ENCODE measurements around the gene LYZL4.

LYZL4 gene

DNA sequence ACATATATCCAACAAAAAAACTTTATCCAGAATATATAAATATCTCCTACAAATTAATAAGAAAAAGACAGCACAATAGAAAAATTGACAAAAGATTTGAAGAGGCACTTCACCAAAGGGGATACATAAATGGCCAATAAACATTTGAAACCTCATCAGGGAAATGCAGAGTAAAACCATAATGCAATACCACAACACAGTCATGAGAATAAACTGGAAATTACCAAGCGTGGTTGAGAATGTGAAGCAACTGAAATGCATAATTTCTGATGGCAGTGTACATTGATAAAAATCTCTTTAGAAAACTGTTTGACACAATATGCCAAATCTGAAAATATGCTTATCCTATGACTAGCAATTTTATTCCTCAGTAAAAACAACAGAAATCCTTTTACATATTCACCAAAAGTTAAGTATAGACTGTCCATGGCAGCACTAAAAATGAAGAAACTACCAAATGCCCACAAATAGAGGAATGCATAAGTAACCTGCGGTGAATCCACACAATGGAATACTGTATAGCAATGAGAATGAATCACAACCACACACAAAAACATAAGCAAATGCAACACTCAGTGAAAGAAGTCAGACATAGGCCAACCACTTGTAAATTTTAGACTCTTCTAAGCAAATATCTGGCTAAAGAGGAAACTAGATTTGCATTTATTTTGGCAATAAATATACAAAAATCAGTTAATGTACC is 7.9 kb downstream of the LYZL4 start:
- Histone ChIP-seq H3K4me1 (no peaks in the 10 kb centered on the region), H3K9ac (no peak overlapping the region), H3K4me2 (ENCODE audit: low read length) (no peak overlapping the region), H3K36me3 (ENCODE audit: control insufficient read depth, insufficient read depth, low read length) (no peaks in the 10 kb centered on the region), H3K4me3 (ENCODE audit: low read depth, low read length) (no peak overlapping the region), H2AFZ (no peak overlapping the region), H3K27me3 (ENCODE audit: control insufficient read depth, insufficient read depth, low read length) (no peaks in the 10 kb centered on the region), H3K79me2 (no peaks in the 10 kb centered on the region), H3K27ac (no peak overlapping the region), H3K9me3 (ENCODE audit: control insufficient read depth, low read length) (no peaks in the 10 kb centered on the region)
- TF ChIP-seq, protein P1, sequence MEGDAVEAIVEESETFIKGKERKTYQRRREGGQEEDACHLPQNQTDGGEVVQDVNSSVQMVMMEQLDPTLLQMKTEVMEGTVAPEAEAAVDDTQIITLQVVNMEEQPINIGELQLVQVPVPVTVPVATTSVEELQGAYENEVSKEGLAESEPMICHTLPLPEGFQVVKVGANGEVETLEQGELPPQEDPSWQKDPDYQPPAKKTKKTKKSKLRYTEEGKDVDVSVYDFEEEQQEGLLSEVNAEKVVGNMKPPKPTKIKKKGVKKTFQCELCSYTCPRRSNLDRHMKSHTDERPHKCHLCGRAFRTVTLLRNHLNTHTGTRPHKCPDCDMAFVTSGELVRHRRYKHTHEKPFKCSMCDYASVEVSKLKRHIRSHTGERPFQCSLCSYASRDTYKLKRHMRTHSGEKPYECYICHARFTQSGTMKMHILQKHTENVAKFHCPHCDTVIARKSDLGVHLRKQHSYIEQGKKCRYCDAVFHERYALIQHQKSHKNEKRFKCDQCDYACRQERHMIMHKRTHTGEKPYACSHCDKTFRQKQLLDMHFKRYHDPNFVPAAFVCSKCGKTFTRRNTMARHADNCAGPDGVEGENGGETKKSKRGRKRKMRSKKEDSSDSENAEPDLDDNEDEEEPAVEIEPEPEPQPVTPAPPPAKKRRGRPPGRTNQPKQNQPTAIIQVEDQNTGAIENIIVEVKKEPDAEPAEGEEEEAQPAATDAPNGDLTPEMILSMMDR (IDR thresholded peaks at IDR 0.05), result no peak

DNA sequence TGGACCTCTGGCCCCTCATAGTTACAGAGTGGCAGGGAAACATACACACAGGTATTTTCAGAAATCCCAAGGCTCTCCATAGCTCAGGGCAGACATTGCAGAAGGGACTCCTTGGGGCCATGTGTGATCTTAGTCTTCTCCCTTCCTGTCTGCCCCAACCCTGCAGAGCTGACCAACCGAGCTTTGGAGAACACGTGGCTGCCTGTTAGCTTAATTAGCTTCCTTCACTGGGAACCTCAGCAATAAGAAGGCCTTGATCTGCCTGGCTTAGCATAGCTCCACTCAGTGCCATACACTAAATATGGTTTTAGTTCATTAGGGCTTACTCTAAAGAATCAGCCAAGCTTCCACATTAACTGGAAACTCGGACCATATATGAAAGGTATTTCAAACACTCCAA is 12.3 kb downstream of the LYZL4 start:
- TF ChIP-seq, protein P1 (IDR thresholded peaks at IDR 0.05), result no peak
- Histone ChIP-seq H3K9ac (no peak overlapping the region), H3K27ac (no peak overlapping the region), H3K79me2 (no peaks in the 10 kb centered on the region), H3K4me1 (no peaks in the 10 kb centered on the region), H3K9me3 (ENCODE audit: control insufficient read depth, low read length) (no peaks in the 10 kb centered on the region), H2AFZ (no peak overlapping the region), H3K27me3 (ENCODE audit: control insufficient read depth, insufficient read depth, low read length) (no peaks in the 10 kb centered on the region), H3K4me3 (ENCODE audit: low read depth, low read length) (no peak overlapping the region), H3K4me2 (ENCODE audit: low read length) (no peak overlapping the region), H3K36me3 (ENCODE audit: control insufficient read depth, insufficient read depth, low read length) (no peaks in the 10 kb centered on the region)

DNA sequence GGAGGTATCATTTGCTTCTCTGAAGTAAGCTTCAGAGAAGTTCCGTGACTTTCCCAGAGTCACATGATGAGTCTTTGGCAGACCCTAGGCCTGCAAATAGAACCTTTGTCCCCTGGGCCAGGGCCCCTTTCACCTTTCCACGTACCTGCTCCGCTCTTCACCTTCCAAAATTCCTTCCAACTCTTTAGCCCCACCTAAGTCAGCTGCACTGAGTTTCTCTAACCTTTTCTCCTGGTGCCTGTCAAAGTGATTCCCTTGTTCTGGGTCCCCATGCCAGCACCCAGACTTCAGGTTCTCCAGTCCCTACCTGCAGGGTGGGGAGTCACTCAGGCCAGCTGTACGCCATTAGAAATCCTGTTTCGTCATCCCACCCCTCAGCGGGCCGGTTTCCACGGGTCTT is 12.8 kb downstream of the LYZL4 start:
- Histone ChIP-seq H3K9me3 (ENCODE audit: control insufficient read depth, low read length) (no peaks in the 10 kb centered on the region), H2AFZ (no peak overlapping the region), H3K27ac (no peak overlapping the region), H3K4me2 (ENCODE audit: low read length) (no peak overlapping the region), H3K9ac (no peak overlapping the region), H3K4me3 (ENCODE audit: low read depth, low read length) (no peak overlapping the region), H3K4me1 (no peaks in the 10 kb centered on the region), H3K79me2 (no peaks in the 10 kb centered on the region), H3K27me3 (ENCODE audit: control insufficient read depth, insufficient read depth, low read length) (no peaks in the 10 kb centered on the region), H3K36me3 (ENCODE audit: control insufficient read depth, insufficient read depth, low read length) (no peaks in the 10 kb centered on the region)
- TF ChIP-seq, protein P1 (IDR thresholded peaks at IDR 0.05), result no peak

DNA sequence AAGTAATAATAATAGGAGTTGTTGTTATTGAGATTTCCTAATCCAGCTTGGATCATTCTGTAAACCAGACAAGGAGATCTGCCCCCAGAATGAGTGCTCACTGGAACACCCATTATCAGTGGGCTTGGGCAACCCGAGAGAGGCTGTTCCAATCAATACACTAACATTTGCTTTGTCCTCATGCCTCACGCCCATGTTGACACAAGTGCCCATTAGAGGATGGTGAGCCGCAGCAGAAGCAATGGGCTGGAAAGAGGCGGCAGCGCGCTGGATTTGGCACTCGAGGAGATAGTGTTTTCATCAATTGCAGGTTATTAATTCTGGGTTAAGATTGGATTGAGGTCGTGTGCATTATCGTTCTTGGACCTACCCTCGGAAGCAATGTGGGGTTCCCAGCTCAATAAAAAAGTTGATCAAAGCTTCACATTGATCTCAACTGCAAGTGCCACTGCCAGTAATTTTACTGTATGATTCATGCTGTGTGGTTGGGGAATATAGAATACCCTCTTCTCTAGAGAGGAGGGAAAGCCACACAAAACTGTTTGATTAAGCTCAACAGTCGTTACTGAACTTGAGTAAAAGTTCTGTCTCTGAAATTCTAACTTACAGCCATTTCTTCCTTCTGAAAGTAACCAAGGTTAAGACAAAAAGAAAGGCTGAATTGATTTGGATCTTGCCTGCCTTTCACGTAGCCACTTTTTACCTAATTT is 15.7 kb downstream of the LYZL4 start:
- no peak overlapping the region for H2AFZ ChIP-seq
- H3K9me3 ChIP-seq (ENCODE audit: control insufficient read depth, low read length), result no peaks in the 10 kb centered on the region
- no peaks in the 10 kb centered on the region for H3K4me1 ChIP-seq
- no peak overlapping the region for H3K9ac ChIP-seq
- no peak overlapping the region for H3K4me3 ChIP-seq (ENCODE audit: low read depth, low read length)
- TF ChIP-seq, protein P1 (IDR thresholded peaks at IDR 0.05), result no peak
- H3K4me2 ChIP-seq (ENCODE audit: low read length), result no peak overlapping the region
- no peaks in the 10 kb centered on the region for H3K27me3 ChIP-seq (ENCODE audit: control insufficient read depth, insufficient read depth, low read length)
- no peak overlapping the region for H3K27ac ChIP-seq
- no peaks in the 10 kb centered on the region for H3K36me3 ChIP-seq (ENCODE audit: control insufficient read depth, insufficient read depth, low read length)
- no peaks in the 10 kb centered on the region for H3K79me2 ChIP-seq
